ENCODE data around the gene BUD13.

Gene BUD13

GRCh38 chr11:116716621-116717020 lies 56.2 kb downstream of the BUD13 start:
- no peak for DNase-seq (ENCODE audit: low spot score)

DNA sequence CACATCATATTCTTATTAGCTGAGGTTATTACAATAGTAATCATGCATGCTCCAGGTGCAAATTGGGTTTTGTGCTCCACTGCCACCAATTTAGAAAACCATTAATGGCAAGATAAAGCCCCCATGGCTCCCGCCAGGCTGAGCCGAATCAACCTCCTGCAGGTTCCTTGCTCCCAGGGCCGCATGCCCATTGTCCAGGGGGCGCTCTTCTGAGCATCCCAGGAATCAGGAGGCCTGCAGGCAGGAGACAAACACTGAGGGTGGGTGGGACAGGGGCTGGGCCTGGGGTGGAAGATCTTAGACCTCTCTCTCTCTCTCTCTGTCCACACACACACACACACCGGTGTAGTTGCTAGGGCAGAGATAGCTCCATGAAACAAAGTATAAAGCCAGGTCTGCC lies 57.4 kb downstream of the BUD13 start:
- DNase-seq (ENCODE audit: low spot score) = no peak

DNA sequence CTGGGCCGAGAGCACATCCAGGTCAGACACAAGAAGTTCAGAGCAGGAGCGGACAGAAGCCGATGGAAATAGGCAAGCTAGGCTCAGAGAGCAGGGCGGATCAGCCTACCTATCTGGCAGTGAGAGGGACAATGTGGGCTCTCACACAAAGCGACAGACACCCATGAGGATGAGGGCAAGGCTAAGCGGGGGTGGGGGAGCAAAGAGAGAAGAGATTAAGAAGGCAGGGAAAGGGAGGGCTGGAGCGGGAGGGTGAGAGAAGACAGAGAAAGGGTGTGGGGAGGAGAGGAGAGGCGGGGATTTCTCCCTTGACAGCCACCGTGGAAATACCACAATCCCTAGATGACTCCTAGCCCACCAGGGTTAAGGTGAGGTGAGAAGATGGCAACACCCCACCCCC lies 57.9 kb downstream of the BUD13 start:
- no peak for DNase-seq (ENCODE audit: low spot score)

GRCh38 chr11:116712428-116712827 lies 60.4 kb downstream of the BUD13 start:
- no peak for DNase-seq (ENCODE audit: low spot score)

- no peak for DNase-seq (ENCODE audit: low spot score)
Measured at GRCh38 chr11:116710762-116711161, 62.0 kb downstream of the BUD13 start.

DNA sequence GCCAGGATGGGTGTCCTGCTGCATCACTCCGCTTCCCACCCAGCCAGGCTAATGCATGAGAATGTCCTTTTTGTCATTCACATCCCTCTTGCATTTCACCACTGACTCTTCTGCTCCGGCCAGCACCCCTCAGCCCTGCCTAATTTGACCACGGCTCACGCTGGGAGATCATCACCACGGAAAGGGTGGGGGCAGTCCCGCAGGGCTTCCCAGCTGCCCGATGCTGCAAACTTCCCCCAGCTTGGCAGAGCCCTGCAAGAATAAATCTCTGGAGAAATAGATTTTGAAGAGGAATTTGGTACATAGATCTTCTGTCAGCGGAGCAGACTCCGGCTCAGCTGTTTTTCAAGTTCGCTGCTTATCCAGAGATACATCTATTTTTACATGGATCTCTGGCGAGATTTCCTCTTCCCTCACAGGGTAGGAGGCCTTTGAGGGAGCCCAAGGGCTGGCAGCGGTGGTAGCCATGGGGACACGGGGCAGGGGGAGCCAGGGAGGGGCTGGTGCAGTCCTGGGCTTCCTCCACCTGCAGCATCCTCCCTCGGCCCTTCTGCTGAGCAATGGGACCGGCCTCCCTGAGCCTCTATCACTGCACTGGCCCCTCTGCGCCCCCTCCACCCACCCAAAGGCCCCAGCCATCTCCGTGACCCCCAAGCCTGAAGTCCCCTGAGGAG lies 62.6 kb downstream of the BUD13 start:
- no peak for DNase-seq (ENCODE audit: low spot score)

- DNase-seq (ENCODE audit: low spot score) = no peak
Measured at GRCh38 chr11:116707746-116708145, 65.0 kb downstream of the BUD13 start.

GRCh38 chr11:116707161-116707629 lies 65.6 kb downstream of the BUD13 start:
- no peak for DNase-seq (ENCODE audit: low spot score)

DNA sequence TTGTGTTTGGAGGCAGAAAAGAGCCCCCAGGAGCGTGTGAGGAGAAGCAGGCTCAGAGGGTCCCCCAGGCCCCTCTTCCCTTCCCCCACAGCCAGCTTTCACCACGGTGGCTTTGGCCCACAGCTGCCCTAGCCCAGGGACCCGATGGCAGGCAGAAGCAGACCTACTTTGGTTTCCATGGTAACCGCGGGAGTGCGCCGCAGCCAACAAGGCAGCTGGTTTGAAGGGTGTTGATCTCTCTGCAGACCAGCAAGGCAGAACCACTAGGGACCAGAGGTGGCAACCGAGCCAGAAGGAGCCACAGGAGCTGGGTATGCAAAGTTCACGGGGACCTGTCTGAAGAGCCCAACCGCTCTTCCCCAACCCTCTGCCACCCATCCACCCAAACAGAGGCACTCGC lies 69.4 kb downstream of the BUD13 start:
- no peak for DNase-seq (ENCODE audit: low spot score)

DNA sequence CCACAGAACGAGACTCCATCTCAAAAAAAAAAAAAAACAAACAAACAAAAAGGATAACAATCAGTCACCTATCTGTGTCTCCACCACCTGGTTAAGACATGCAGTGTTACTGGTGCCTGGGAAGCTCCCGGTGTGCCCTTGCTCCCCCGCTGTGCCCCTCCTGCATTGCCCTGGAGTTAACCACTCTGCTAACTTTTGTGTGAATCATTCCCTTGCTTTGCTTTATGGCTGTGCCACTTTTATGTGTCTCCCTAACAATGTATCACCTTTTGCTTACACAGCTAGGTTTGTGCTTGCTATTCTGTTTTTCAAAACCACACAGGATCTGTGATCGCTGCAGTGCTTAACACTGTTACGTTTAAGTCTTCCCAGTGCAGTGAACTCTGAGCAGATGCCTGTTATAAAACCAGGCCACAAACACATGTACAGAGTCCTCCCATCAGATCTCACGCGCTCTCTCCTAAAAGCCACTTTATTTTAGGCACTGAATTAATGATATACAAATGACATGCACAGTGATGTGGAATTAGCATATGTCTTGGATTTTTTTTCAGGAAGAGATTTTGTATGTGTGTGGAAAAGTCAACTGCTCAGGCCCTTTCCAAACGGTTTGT lies 69.9 kb downstream of the BUD13 start:
- no peak for DNase-seq (ENCODE audit: low spot score)

DNA sequence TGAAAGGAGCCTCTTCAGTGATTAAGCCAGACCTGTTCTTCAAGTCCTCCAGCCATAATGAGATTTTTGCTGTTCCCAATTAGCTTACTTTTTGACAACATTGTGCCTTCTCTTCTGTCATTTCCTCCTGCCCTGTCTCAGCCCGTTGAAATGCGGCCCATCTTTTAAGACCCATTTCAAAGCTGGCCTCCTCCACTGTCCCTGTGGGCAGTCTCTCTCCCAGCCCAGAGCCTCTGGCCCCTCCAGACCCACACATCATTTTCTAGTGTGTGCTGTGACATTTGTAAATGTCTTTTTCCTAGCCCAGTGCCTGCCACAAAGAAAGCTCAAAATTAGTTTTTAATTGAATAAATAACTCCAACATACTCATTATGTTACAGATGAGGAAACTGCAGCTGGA lies 70.9 kb downstream of the BUD13 start:
- DNase-seq (ENCODE audit: low spot score) = no peak

- DNase-seq (ENCODE audit: low spot score) = no peak
Measured at GRCh38 chr11:116701297-116701801, 71.4 kb downstream of the BUD13 start.

DNA sequence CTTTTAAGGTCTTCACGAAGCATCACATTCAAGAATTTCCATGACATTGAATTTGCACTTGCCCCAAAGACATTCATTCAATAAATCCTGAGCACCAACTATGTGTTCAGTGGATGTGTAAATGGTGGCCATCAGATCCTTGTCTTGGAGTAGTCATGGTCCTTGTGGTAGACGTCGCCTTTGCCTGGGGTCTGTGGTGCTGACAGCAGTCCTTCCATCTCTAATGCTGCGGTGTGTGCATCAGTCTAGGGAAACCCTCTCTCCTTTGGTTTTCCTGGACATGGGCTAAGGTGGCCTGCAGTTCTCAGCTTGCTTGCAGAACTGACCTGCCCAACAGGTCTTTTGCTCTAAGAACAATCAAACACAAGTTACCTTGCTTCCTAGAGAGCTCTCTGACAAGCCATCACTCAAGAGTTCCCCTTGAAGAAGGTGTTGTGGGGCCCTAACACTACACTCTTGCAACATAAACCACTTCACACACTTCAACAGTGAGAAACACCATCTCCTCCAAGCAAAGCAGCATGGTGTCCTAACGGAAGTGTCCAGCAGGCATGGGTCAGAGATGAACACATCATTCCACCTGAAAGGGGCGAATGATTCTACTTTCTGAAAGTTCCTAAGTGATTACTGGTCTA lies 72.1 kb downstream of the BUD13 start:
- DNase-seq (ENCODE audit: low spot score) = no peak
